Measurements from ENCODE around the gene ADGRD2.

The ADGRD2 gene

GRCh38 chr9:124457079-124457886 lies 7.0 kb downstream of the ADGRD2 start:
- no peak for DNase-seq

- no peak for DNase-seq
Observed at GRCh38 chr9:124457887-124458431, 7.7 kb downstream of the ADGRD2 start.

- no peak for DNase-seq
Observed at GRCh38 chr9:124458441-124458840, 8.2 kb downstream of the ADGRD2 start.

- no peak for DNase-seq
Observed at GRCh38 chr9:124462739-124463138, 12.5 kb downstream of the ADGRD2 start.

GRCh38 chr9:124465736-124466135 lies 15.5 kb downstream of the ADGRD2 start:
- DNase-seq: no peak

GRCh38 chr9:124467410-124468060 lies 17.3 kb downstream of the ADGRD2 start:
- no peak for DNase-seq

GRCh38 chr9:124468061-124468740 lies 17.9 kb downstream of the ADGRD2 start:
- DNase-seq: no peak

- DNase-seq: no peak
Observed at GRCh38 chr9:124469011-124469832, 19.0 kb downstream of the ADGRD2 start.

GRCh38 chr9:124470306-124470705 lies 20.1 kb downstream of the ADGRD2 start:
- DNase-seq: no peak

GRCh38 chr9:124470726-124471125 lies 20.5 kb downstream of the ADGRD2 start:
- DNase-seq: no peak

GRCh38 chr9:124471761-124472160 lies 21.5 kb downstream of the ADGRD2 start:
- no peak for DNase-seq

GRCh38 chr9:124472770-124473169 lies 22.5 kb downstream of the ADGRD2 start:
- no peak for DNase-seq

GRCh38 chr9:124473310-124473709 lies 23.1 kb downstream of the ADGRD2 start:
- DNase-seq: no peak

GRCh38 chr9:124474151-124474550 lies 23.9 kb downstream of the ADGRD2 start:
- no peak for DNase-seq

- DNase-seq: no peak
Observed at GRCh38 chr9:124475158-124475867, 25.1 kb downstream of the ADGRD2 start.

- no peak for DNase-seq
Observed at GRCh38 chr9:124475868-124476690, 25.8 kb downstream of the ADGRD2 start.

GRCh38 chr9:124477211-124477647 lies 27.0 kb downstream of the ADGRD2 start:
- no peak for DNase-seq

GRCh38 chr9:124477648-124478285 lies 27.5 kb downstream of the ADGRD2 start:
- no peak for DNase-seq

GRCh38 chr9:124478354-124478753 lies 28.1 kb downstream of the ADGRD2 start:
- DNase-seq: no peak

GRCh38 chr9:124479371-124479770 lies 29.1 kb downstream of the ADGRD2 start:
- no peak for DNase-seq
